Measurements from ENCODE around the gene MEGF9. TPM values are rescaled to one million over a fixed set of nuclear protein-coding genes. Genes with fewer than 3 reads are reported as not detected.

MEGF9 gene
- total RNA-seq, 1 donor from 2014 or later: 15.7 TPM

GRCh38 chr9:120710110-120710981, 3.9 kb downstream of the MEGF9 start:
- H3K4me1 Mint-ChIP-seq: peaks cover 53% of the 10 kb centered on the region
- no peak for DNase-seq (ENCODE audit: low spot score in 2 of 2, unreplicated experiment in 2 of 2)
- no peak for TF ChIP-seq CTCF (IDR thresholded peaks at IDR 0.05; ENCODE audit: unreplicated experiment)

GRCh38 chr9:120708526-120709224, 5.6 kb downstream of the MEGF9 start:
- H3K4me3 Mint-ChIP-seq: no peak overlapping the region
- H3K36me3 Mint-ChIP-seq: peaks cover 2% of the 10 kb centered on the region
- H3K27me3 Mint-ChIP-seq (ENCODE audit: low read depth): no peaks in the 10 kb centered on the region
- no peaks in the 10 kb centered on the region for H3K9me3 Mint-ChIP-seq
- no peak overlapping the region for H3K27ac Mint-ChIP-seq
- H3K4me1 Mint-ChIP-seq: peaks cover 52% of the 10 kb centered on the region
- no peak for TF ChIP-seq CTCF (IDR thresholded peaks at IDR 0.05; ENCODE audit: unreplicated experiment)
- no peak for DNase-seq (ENCODE audit: low spot score in 2 of 2, unreplicated experiment in 2 of 2)

More at GRCh38 chr9:120710110-120710981, 3.9 kb downstream of the MEGF9 start:
- Mint-ChIP-seq H3K27me3 (ENCODE audit: low read depth) (no peaks in the 10 kb centered on the region), H3K9me3 (no peaks in the 10 kb centered on the region), H3K4me3 (no peak overlapping the region), H3K36me3 (no peaks in the 10 kb centered on the region), H3K27ac (peak overlapping the region; percentile 76)

- no peak for DNase-seq (ENCODE audit: low spot score in 2 of 2, unreplicated experiment in 2 of 2)
- TF ChIP-seq CTCF (IDR thresholded peaks at IDR 0.05; ENCODE audit: unreplicated experiment): no peak
- Mint-ChIP-seq H3K27ac (peak overlapping the region; percentile 4), H3K4me1 (peaks cover 40% of the 10 kb centered on the region), H3K4me3 (no peak overlapping the region), H3K9me3 (no peaks in the 10 kb centered on the region), H3K27me3 (ENCODE audit: low read depth) (no peaks in the 10 kb centered on the region), H3K36me3 (peaks cover 2% of the 10 kb centered on the region)
Measured at GRCh38 chr9:120707170-120707569, 7.1 kb downstream of the MEGF9 start.

GRCh38 chr9:120705174-120705573, 9.1 kb downstream of the MEGF9 start:
- H3K27me3 Mint-ChIP-seq (ENCODE audit: low read depth): no peaks in the 10 kb centered on the region
- peaks cover 2% of the 10 kb centered on the region for H3K36me3 Mint-ChIP-seq
- H3K27ac Mint-ChIP-seq: peak overlapping the region; percentile 73
- no peaks in the 10 kb centered on the region for H3K9me3 Mint-ChIP-seq
- H3K4me3 Mint-ChIP-seq: no peak overlapping the region
- DNase-seq (ENCODE audit: low spot score in 2 of 2, unreplicated experiment in 2 of 2): no peak
- peaks cover 35% of the 10 kb centered on the region for H3K4me1 Mint-ChIP-seq
- TF ChIP-seq CTCF (IDR thresholded peaks at IDR 0.05; ENCODE audit: unreplicated experiment): no peak

GRCh38 chr9:120702075-120702474, 12.2 kb downstream of the MEGF9 start:
- Mint-ChIP-seq H3K9me3 (no peaks in the 10 kb centered on the region), H3K4me3 (no peak overlapping the region), H3K27ac (no peak overlapping the region), H3K36me3 (peaks cover 2% of the 10 kb centered on the region), H3K27me3 (ENCODE audit: low read depth) (no peaks in the 10 kb centered on the region), H3K4me1 (peaks cover 35% of the 10 kb centered on the region)
- no peak for TF ChIP-seq CTCF (IDR thresholded peaks at IDR 0.05; ENCODE audit: unreplicated experiment)
- DNase-seq (ENCODE audit: low spot score in 2 of 2, unreplicated experiment in 2 of 2): no peak

Measured in mesothelial cell of epicardium (in vitro differentiated cells).